HG02840 (cell line): ENCODE results near the gene SLC22A23.

Experiments used
- ATAC-seq: cut with Tn5 transposase; IDR thresholded peaks from one replicate; pipeline ENCODE4 v1.9.1; 2021; ENCODE audit warnings: mild to moderate bottlenecking, moderate library complexity, moderate number of reproducible peaks; ENCODE audit not compliant: unreplicated experiment, low FRiP score

SLC22A23 gene

DNA sequence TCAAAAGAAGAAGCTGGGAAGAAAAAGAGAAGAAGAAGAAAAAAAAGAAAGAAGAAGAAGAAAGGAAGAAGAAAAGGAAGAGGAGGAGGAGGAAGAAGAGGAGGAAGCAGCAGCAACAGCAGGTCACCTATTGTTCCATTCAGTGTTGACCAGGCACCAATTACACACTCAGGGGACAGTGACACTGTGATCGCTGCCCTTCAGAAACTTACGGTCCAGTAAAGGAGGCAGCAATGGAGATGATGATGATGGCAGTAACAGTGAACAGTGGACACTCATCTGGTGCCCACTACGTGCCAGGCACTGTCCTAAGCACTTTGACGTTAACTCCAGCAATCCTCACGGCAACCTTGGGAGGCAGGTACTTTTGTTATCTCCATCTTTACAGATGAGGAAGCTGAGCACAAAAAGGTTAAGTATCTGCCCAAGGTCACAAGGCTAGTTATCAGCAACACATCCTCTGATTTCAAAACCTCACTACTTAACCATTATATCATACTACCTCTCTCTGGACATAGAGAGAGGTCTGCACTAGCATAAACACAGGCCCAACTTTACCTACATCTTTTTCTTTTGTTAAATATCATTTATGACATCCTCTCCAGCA is 83.2 kb downstream of the SLC22A23 start:
- no peak for ATAC-seq

- no peak for ATAC-seq
Observed at GRCh38 chr6:3372912-3373554, 83.8 kb downstream of the SLC22A23 start.

DNA sequence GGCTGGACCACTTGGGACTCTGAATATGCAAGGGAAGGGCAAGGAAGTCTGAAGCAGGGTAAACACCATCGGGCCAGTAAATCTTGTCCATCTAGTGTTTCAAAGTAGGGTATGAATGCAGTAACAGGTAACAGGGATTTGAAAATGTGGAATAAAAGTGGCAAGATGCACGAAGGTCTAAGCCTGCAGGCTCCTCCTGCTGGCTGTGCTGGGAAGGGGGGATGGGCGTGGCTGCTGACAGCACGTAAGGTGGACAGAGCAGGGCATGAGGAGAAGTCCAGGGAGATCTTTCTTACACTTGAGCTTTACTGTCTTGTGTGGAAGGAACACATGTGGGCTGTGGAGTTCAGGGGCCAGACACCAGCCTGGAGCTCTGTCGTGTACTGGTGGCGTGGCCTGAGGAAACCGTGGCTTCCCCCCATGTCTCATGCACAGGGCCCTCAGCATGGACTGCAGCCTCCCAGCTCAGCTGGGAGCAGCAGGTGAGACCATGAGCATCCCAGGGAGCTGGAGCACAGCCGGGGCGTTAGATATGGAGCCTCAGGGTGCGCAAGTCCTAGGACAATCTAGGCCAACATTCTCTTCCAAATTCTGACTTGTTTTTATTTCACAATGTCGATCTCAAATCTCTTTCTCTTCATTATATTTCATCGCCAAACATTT is 84.5 kb downstream of the SLC22A23 start:
- ATAC-seq, result no peak

- no peak for ATAC-seq
Observed at GRCh38 chr6:3371222-3371949, 85.5 kb downstream of the SLC22A23 start.

DNA sequence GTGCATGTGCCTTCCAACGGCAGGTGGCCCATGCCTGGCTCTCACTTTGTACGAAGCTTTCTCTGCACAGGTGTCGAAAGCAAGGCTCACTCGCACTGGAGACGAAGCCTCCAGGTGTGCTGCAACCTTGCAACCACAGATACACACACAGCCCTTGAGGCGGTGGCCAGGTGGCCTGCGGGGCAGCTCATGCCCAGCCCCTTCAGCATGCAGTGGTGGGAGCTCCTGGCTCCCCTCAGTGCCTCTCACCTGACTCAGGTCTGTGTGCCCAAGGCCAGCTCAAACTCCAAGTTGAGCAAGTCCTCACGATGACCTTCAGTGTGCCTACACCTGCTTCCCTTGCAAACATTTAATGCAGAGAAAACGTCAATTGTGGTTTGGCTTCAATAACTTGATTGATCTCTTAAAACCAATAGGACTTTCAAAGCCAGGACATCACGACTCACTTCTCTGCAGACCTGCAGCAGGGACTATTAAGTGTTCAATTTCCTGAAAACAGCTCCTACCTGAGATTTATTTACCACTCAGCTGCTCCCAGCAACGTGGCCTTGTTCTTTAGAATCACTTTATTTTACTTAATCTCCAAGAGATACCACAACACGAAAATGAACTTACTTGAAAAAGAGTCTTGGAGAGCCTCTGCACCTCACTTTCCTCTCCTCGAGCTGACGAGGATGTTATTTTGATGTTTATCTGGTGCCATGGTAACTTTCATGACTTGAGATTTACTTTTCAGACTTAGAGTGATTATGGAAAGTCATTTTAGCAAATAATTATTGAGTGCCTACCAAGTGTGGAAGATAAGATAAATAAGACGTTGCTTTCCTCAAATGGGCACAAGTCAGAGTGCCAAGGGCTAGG is 86.3 kb downstream of the SLC22A23 start:
- no peak for ATAC-seq

DNA sequence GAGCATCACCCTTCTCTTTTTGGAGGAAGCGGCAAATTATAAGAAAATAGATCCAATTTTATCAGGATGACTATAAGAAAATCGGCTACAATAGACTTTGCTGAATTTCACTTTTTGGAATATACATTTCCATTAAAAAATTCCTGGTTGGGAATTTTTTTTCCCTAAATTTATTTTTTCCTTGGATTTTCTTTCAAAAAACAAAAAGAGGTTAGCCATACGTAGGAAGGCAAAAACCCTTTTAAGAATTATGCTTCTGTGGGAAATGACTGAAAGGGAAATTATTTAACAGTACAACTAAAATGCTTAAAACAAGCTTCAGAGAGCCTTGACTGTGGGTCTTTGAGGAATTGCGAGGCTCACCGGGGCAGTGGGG is 86.9 kb downstream of the SLC22A23 start:
- no peak for ATAC-seq

- ATAC-seq, result no peak
Observed at GRCh38 chr6:3368685-3369084, 88.2 kb downstream of the SLC22A23 start.

DNA sequence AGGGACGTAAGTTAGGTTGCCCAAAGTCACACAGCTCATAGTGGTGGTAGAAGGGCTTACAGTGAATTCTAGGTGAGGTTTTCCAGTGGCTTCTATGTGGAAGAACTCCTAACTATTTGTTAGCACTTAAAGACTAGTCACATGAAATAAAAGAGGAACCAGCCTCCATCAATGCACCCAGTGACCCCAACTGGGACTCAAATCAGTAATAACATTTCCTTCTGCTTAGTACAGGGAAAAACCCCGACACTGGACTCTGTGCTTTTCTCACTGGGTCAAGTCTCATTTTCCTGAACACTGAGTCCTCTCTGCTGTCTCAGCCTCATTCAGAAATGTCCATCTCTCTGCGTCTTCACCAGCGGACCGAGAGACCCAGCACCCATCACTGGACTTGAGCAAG is 89.2 kb downstream of the SLC22A23 start:
- no peak for ATAC-seq

DNA sequence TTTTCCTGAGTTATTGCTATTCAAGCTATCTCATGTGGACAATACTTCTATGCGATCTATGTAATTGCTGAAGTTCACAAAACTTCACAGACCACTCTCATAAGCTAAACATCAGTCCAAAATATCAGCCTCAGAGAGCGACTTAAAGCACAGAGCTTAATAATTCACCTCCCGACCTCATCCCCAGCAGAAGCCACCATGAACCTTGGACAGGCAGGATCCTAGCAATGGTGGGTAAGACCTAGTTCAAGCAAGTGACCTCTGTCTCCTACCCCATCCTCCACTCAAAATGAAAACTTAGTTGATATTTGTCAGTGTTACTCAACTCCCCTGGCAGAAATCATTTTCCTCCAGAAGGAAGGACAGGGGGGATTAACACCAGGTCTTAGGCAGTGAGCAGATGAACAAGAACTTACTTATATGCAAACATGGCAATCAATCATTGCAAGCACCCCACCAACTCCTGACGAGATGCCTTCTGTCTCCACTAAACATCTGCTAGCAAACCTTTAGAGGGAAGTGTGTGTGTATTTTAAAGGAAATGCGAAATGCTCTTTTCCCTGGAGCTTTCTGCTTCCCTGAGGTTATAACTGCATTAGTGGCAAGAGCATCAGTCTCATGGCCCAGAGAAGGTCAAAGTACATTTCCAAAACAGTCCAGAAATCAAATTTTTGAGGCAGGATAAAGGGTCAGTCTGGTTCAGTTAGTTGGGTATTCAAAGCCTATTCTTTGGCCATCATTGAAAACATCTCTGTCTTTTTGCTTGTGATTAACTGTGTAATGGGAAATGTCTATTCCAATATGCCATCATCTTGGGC is 90.0 kb downstream of the SLC22A23 start:
- ATAC-seq, result no peak

GRCh38 chr6:3364391-3364790 is 92.5 kb downstream of the SLC22A23 start:
- ATAC-seq, result no peak

DNA sequence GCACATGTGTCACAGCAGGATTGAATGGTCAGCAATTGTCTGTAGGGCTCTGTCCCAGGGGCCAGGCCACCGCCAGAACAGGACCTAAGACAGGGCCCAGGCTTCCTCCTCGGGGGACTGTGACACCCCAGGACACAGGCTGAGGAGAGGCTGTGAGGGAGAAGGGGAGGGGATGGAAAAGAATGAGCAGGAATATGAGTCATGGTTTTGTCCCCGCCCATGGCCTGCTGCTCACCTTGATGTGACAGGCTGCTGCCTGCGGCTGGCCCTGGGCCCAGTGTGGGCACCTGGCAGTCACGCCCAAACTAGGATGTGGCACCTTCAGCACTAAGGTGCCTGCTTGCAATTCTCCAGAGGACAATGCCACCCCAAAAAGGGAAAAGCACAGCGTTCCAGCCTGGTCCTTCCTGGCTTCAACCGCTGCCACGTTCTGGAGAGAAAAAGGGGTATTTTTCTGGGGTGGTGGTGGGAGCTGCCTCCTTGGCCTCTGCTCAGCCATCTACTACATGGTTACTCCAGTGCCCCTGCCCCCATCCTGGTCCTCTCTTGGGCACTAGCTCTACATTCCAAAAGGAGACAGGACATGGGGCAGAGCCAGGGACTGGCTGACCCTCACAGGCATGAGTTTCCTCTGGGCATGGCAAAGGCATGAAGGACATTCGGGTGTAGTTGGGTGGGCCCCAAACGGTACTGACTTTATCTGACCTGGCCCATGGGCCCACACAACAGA is 93.4 kb downstream of the SLC22A23 start:
- no peak for ATAC-seq

- no peak for ATAC-seq
Observed at GRCh38 chr6:3361312-3362037, 95.4 kb downstream of the SLC22A23 start.

- no peak for ATAC-seq
Observed at GRCh38 chr6:3360727-3361045, 96.2 kb downstream of the SLC22A23 start.

DNA sequence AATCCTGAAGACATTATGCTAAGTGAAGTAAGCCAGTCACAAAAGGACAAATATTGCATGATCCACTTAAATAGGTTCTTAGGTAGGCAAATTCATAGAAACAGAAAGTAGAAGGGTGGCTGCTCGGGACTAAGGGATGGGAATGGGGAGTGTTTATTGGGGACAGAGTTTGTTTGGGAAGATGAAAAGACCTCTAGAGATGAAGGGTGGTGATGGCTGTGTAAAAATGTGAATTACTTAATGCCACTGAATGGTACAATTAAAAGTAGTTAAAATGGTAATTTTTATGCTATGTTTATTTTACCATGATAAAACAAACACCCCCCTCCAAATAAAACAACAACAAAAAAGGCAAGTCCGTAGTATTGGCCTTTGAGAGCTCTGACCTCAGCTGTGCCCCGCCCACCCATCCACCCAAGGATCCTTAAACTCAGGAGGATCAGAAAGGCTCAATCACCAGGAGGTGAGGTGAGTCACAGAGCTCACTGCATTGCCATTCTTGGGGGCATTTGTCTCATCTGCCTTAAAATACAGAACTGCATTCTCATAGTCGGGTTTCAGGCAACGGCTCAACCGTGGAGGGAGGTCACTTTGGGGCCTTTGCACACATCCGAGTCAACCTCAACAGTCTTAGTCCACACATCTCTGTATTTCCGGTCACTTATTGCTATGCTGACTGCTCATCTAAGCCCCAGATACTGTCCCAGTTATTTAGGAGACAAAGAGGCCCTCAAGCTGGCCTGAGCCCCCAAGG is 96.7 kb downstream of the SLC22A23 start:
- ATAC-seq, result no peak

GRCh38 chr6:3359101-3359752 is 97.6 kb downstream of the SLC22A23 start:
- ATAC-seq, result no peak

DNA sequence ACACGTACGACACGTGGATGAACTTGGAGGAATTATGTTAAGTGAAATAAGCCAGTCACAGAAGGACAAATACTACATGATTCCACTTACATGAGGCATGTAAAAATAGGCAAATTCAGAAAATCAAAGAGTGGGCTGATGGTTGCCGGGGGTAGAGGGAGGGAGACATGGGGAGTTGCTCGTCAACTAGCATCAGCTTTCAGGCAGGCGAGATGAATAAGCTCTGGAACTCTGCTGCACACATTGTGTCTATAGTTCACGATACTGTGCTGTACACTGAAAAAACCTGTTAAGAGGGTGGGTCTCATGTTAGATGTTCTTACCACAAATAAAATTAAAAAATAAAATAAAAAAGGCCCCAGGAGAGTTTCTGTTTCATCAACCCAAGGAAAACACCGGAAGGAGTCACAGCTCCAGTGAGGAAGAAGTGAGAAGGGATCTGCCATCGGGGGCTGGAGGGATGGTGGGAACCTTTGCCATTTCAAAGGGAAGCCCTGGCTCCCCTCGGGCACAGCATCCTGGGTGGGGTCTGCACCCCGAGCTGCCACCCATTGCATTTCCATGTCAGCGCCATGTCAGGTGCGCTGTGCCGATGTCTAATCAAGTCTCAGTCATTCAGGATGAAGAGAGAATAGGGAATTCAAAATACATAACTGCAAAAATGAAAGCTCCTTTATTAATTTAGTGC is 98.3 kb downstream of the SLC22A23 start:
- ATAC-seq, result no peak

- no peak for ATAC-seq
Observed at GRCh38 chr6:3357678-3358077, 99.2 kb downstream of the SLC22A23 start.
